ENCODE results near the gene RMND1. TPM values are rescaled to one million over a fixed set of nuclear protein-coding genes. Genes with fewer than 3 reads are reported as not detected.
"Not testable (repeated sequence)": the region's sequence is repeated elsewhere in the genome, so short reads cannot be mapped to it uniquely, and the experiment has no call there.

Gene RMND1, protein sequence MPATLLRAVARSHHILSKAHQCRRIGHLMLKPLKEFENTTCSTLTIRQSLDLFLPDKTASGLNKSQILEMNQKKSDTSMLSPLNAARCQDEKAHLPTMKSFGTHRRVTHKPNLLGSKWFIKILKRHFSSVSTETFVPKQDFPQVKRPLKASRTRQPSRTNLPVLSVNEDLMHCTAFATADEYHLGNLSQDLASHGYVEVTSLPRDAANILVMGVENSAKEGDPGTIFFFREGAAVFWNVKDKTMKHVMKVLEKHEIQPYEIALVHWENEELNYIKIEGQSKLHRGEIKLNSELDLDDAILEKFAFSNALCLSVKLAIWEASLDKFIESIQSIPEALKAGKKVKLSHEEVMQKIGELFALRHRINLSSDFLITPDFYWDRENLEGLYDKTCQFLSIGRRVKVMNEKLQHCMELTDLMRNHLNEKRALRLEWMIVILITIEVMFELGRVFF
- 28.8 and 35.2 TPM in 2 replicates for total RNA-seq (2014; rRNA removed; shearing (Covaris generic))

DNA sequence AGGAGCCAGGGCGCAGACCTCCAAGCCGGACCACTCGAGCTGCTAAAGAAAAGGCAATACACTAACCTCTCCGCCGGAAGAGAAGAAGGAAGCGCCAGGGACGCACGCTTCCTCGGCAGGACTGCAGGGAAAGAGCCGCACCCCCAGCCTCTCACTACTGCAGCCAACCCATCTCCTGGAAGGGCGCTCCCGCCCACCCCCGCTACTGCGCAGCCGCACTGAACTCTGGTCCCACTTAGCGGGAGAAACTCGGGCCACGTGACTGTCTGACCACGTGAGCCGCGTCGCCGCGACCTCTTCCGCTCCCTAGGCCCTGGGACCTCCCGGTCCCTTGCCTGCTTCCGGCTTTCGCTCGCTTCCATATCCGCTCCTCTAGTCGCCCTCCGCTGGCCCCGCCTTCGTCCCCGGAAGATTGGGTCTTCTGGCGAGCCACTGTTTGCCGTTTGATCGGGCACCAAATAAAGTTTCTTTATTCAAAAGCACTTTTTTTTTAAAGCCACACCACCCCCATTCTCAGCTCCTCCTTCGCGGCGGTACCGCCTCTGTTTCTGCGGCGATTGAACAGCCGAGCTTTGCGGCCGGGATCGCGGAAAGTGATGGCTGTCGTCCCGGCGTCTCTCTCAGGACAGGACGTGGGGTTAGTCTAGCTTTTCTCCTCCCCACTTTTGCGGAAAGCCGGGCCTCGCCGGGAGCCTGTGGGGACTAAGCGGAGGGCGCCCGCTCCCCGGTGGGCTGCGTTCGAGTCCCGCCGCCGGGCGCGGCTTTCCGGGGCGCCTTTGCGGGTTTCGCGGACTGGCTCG lies at the start of gene RMND1:
RMND1 (minus strand) TSS at position 177 of the 800 bp plus-strand sequence. CDS start 6,315 bp downstream, outside the sequence.
- peak; percentile 100 for DNase-seq (ENCODE audit: low read depth)

DNA sequence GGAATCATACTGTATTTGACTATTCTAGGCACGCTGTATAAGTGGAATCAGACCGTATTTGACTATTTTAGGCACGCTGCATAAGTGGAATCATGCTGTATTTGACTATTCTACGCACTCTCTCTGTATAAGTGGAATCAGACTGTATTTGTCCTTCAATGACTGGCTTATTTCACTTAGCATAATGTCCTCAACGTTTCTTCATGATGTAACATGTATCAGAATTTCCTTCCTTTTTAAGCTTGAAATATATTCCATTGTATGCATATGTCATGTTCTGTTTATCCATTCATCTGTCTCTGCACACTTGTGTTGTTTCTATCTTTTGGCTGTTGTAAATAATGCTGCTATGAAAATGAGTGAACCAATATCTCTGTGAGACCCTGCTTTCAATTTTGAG lies 47.6 kb upstream of the RMND1 start:
- no peak for DNase-seq (ENCODE audit: low read depth)

DNA sequence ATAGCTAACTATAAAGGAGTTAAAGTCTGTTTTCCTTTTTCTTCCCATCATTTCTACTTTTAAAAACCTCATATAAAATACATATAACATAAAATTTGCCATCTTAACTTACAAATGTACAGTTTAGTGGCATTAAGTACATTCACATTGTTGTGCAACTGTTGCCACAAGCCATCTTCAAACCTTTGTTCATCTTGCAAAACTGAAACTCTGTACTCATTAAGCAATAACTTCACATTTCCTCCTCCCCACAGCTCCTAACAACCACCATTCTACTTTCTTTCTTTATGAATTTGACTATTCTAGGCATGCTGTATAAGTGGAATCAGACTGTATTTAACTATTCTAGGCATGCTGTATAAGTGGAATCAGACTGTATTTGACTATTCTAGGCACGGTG lies 46.4 kb upstream of the RMND1 start:
- DNase-seq (ENCODE audit: low read depth): no peak

DNA sequence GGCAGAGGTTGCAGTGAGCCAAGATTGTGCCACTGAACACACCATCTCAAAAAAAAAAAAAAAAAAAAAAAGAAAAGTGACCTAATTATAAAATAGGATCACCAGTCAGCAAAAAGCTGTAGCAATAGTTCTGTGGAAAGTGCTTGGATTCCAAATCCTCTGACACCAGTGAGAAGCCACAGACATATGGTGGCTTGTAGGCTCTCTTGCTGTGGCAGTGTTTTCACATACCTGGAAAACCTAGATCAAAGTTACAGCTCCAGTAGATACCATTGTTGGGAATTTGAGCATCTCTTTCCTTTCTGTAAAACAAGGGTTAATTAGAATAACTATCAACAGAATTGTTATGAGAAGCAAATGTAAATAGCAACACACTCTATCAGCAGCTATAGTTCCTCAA lies 46.0 kb upstream of the RMND1 start:
- no peak for DNase-seq (ENCODE audit: low read depth)

DNA sequence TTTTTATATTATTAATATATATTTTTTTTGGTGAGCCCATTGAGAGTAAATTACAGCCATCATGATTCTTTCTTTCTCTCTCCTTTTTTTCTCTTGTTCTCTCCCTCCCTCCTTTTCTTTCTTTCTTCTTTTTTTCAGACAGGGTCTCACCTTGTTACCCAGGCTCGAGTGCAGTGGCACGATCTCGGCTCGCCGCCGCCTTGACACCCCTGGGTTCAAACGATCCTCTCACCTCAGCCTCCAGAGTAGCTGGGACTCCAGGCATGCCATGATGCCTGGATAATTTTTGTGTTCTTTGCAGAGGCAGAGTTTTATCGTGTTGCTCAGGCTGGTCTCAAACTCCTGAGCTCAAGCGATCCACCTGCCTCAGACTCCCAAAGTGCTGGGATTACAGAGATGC lies 43.5 kb upstream of the RMND1 start:
- DNase-seq (ENCODE audit: low read depth): no peak

DNA sequence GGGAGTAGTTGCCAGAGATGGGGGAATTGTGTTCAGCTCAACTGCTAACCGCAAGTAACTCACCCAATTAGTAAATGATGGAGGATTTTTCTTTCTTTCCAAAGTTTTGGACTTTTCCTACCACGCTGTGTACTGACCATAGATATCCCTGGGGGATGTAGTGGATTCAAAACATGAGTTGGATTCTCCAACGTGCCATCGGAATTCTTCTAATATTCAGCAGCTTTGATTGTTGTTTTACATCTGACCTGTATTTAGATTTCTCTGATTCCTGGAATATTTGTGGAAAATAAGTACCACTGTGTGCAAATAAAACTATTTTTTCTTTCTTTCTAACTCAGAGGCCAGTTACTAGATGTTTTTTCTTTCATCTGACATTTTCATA lies 43.0 kb upstream of the RMND1 start:
- no peak for DNase-seq (ENCODE audit: low read depth)

DNA sequence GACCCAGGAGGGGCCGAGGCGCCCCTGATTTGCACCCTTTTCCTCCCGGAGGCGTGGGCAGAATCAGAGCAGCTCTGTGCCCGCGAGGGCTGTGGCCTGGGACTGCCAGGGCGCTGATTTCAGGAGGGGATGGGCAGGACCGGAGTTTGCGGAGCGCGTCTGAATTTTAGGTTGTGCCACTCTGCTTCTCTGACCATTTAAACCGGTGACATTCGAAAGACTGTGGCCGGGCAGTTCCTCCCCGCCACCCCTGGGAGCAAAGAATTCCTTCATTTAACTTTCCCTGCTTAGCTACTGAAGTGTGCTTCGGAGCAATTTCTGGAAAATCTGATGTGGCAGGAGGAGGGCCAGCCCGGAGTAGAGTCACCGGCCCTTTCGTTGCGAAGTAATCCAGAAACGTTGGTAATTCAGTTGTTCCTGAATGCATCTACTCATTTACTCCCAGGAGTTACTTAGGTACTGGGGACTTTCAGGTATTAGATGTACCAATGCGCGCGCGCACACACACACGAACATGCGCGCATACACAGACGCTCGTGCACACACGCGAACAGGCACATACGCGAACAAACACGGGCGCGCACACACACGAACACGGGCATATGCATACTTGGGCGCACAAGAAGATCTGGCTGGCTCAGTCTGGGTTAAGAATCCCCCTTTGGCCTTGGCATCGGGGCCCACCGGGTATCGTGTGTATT lies 42.5 kb upstream of the RMND1 start:
- peak; percentile 38 for DNase-seq (ENCODE audit: low read depth)

DNA sequence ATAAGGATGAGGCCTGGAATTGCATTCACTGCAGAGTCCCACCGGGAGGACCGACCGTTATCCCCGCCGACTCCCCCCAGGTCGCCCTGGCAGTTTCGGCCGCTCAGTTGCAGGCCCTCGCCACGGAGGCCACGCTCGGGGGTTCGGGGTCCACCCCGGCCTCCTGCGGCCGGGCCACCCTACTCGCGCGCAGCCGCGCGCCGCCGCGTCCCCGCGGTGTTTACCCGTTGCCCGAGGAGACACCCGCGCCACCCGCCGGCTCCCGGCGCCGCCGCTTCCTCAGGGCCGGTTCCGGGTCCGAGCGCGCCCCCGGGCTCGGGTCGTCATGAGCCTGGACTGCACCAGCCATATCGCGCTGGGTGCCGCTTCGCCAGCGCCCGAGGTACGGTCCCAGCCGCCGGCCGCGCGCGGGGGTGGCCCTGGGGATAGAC lies 41.9 kb upstream of the RMND1 start, which contains the start of gene CCDC170:
CCDC170 (plus strand) TSS at position 214 of the 431 bp plus-strand sequence; CDS start at position 326, 112 bp downstream.
- DNase-seq (ENCODE audit: low read depth): no peak

DNA sequence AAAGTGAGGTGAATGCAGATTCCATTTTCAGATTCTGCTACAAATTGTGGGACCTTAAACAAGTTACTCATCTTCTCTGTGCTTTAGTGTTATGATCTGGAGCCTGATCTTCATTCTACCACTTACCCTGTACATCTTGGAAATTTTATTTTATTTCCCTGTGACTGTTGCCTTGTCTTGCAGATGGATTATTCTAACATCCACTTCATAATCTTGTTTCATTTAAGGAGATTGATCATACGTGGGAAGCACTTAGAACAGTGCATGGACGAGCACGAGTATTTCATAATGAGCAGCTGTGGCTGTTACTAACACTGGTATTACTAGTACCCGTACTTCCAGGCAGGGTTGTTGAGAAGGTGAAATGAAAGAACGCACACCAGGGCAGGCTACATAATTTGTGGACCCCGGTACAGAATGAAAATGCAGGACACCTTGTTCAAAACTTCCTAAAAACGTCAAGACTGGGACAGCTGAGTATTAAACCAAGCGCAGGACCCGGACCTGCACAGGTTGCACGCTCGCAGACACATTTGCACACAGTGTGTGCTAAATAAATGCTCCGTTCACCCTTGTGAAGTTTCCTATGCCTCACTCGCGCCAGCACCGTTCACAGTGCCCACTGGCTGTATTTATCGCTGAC lies 41.4 kb upstream of the RMND1 start:
- no peak for DNase-seq (ENCODE audit: low read depth)

DNA sequence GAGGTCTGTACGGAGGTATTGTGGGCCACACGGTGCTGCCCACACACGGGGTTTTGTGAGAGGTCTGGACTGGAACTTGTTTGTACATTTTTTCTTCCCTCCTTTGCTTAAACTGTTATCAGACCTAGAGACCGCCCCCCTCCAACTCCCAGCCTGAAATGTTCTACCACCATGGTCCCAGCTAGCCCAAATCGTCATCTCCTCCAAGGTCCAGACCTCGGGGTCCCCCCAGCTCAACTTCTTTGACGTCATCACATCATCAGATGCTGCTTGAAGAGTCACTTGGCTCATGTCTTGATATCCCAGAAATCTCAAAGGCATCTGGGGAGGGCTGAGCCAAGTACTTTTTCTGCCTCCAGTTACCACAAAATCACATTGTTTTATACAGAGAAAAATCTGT lies 39.1 kb upstream of the RMND1 start:
- no peak for DNase-seq (ENCODE audit: low read depth)

DNA sequence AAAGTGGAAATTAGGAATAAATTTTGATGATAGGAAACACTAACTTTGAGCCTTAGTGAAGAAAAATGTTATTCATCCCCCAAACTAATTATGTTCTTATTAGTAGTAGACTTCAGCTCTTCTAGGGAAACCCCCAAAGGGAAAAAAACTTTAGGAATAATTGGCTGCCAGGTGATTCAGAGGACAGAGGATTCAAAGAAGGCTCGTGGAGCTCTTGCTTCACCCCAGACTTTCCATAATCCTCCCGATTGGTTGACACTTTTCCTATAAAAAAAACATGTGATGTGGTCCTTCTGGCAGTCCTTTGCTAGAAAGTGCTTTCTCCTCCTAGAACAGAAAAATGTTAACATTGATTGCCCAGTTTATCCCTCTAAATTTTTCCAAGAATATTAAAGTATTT lies 36.3 kb upstream of the RMND1 start:
- DNase-seq (ENCODE audit: low read depth): no peak

DNA sequence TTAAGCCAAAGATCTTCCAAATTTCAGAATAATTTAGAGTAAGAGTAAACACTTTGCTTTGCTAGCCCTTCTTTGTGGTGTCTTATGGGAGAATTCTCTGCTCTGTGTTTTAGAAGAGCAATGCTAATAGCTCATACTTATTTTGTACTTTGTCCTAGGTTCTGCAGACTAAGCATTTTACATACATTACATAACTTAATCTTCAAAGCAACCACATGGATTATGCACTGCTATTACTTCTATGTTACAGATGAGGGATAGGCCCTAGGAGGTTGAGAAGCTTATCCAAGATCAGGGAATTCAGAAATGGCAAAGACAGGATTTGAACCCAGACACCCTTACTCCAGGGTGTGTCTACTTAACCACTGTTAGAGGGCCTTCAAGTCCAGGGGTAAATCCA lies 32.1 kb upstream of the RMND1 start:
- DNase-seq (ENCODE audit: low read depth): no peak

DNA sequence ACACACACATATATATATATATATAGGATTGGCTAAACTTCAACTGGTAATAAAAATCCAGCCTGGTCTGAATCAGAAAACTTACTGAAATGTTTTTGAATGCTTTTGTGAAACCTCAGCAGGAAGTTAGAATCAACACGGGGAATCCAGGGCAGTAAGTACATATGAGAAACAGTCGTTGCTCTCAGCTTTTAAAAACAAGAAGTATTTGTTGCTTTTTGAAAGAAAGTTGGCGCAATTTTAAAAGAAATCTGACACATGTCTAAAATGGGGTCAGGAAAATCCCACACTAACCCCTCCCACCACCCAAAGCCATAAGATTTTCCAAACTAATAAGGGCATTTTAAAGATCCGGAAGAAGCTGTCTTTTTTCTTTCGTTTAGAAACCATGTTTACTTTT lies 30.4 kb upstream of the RMND1 start:
- DNase-seq (ENCODE audit: low read depth): no peak

DNA sequence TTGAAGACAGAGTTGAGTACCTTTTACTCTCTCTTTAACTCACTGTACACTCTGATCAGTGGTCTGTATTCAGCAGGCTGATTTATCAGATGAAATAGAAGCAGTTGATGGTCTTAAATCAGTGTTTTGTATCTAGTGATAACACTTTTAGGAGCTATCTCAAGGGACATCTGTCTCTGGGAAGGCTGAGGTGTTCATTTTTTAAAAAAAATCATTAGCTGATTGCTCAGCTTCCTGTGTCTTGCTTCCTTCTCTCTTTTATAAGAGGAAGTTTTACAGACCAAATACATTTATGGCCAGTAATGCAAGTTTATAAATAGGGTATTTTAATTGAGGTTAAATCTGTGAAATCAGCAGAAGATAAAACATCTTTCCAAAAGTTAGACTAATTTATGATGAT lies 29.9 kb upstream of the RMND1 start:
- DNase-seq (ENCODE audit: low read depth): no peak

DNA sequence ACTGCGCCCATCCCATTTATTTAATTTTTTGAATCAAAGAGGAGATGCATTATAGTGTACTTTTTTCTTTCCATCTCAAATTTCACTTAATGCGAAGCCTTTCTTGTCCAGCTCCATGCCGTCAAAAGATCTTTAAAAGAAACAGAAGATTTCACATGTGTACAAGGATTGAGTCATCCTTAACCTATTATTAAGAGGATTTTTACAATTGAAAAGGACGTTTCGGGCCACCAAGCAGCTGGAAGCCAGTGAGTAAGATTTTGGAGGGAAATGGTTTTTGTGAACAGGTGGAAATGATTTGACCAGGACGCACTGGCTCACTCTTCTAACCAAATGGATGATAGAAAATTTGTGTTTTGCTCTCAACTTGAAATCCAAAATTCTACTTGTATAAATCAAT lies 26.7 kb upstream of the RMND1 start:
- DNase-seq (ENCODE audit: low read depth): no peak

DNA sequence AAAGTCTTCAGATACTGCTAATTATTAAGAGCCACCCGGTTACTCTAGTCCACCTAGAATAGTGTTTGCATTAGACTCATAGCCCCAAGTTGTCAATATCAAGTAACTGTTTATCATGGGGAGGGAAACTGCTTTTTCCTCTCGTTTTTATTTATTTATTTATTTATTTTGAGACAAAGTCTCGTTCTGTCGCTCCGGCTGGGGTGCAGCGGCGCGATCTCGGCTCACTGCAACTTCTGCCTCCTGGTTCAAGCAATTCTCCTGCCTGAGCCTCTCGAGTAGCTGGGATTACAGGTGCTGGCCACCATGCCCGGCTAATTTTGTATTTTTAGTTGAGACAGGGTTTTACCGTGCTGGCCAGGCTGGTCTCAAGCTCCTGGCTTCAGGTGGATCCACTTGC lies 25.8 kb upstream of the RMND1 start:
- DNase-seq (ENCODE audit: low read depth): no peak

DNA sequence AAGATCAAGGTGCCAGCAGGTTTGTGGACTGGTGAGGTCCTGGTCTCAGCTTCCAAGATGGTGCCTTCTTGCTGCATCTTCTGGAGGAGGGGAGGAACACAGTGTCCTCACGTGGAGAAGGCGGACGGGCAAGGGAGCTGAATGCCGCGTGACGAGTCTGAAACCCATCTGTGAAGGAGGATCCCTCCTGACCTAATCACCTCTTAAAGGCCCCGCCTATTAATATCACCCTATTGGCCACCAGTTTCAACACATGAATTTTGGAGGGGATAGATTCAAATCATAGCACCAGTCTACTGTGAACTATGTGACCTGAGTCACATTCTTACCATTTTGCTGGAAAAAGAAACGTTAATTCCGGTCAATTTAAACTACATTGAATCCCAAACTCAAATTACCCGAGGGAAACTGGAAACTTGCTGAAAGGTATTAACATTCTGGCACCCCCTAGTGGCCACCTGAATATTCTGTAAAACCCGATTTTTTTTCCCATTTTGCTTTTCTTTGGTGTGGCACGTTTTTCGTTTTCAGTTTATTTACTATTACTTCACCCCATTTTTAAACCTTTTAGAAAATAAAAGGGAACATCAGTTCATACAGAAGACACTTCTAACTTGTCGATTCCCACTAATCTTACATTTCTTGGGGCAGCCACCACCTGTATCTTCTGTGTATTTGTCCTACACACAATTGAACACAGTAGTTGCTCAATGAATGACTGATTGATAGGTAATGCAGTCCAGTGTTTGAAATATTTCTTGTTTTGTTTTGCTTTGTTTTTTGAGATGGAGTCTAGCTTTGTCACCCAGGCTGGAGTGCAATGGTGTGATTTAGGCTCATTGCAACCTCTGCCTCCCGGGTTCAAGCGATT lies 24.0 kb upstream of the RMND1 start:
- peak; percentile 71 for DNase-seq (ENCODE audit: low read depth)

DNA sequence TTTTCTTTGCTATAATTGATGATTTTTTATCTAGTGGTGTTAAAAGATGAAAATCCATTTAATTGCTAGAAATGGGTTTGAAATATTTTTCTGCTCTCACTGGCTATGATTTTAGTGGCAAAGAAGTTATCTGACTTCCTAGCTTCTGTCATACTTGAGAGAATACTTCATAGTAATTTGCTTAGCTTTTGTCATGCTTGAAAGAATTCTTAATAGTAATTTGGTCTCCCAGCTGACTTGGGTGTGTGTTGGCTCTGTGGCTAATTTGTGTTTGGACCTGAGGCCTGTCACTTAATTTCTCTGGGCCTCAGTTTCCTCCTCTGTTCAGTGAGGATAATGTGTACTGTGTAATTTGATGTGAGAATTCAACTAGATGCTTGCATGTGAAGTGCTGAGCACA lies 12.8 kb upstream of the RMND1 start:
- DNase-seq (ENCODE audit: low read depth): no peak

DNA sequence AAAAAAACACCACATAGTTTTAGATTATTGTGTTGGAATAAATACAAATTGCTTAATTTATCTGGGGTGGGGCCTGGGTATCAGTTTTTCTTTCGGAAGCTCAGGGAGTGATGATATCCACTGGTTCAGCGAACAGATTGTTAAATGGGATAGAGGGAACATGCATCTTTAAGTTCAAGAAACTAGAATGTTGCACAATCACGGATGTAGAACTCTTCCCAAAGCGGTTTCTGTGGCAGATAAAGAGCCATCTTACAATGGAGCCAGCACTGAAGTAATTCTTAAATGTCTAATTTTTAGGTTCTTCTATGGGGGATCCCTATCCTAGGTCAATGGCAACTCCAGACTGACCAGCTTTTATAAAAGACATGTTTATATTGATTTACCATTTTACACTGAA lies 9.7 kb upstream of the RMND1 start:
- DNase-seq (ENCODE audit: low read depth): no peak

DNA sequence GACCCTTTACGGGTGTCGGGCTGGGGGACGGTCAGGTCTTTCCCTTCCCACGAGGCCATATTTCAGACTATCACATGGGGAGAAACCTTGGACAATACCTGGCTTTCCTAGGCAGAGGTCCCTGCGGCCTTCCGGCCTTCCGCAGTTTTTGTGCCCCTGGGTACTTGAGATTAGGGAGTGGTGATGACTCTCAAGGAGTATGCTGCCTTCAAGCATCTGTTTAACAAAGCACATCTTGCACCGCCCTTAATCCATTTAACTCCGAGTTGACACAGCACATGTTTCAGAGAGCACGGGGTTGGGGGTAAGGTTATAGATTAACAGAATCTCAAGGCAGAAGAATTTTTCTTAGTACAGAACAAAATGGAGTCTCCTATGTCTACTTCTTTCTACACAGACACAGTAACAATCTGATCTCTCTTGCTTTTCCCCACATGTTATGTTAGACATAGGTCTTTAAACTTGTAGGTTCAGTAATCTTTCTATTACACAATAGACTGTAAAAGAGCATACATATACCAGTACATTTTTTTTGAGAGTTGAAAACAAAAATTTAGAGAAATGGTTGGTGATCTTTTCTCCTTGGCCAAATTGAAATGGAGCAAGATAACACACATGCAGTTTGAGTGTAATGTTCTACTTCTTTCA lies 3.9 kb upstream of the RMND1 start:
- not testable (repeated sequence) for DNase-seq (ENCODE audit: low read depth)
